Tibial nerve (tissue), 4 donors: ENCODE results near the gene GRID1.

Experiments used
- EP300 ChIP-seq, 2 donors: sonication (generic); formaldehyde crosslinking; IDR thresholded peaks; one replicate each; pipeline ENCODE4 v1.6.1; 2017; ENCODE audit warnings: antibody characterized with exemption in 2 of 2, mild to moderate bottlenecking in 1 of 2
- POLR2A ChIP-seq, 2 donors: fragments of 450-650 bp; IDR thresholded peaks; one replicate each; pipeline ENCODE4 v1.6.1; 2017; ENCODE audit warnings: antibody characterized with exemption in 2 of 2, mild to moderate bottlenecking in 2 of 2, moderate library complexity in 2 of 2
- TF ChIP-seq, protein P1 (sequence below), 5 experiments: fragments of 200-600 bp in 3 of 5; fragments of 450-650 bp in 2 of 5; sonication (generic) in 3 of 5; IDR thresholded peaks; one replicate each; pipeline ENCODE4 v1.5.1; 2016 to 2019; ENCODE audit warnings: antibody characterized with exemption in 5 of 5, mild to moderate bottlenecking in 3 of 5, moderate library complexity in 2 of 5

DNA sequence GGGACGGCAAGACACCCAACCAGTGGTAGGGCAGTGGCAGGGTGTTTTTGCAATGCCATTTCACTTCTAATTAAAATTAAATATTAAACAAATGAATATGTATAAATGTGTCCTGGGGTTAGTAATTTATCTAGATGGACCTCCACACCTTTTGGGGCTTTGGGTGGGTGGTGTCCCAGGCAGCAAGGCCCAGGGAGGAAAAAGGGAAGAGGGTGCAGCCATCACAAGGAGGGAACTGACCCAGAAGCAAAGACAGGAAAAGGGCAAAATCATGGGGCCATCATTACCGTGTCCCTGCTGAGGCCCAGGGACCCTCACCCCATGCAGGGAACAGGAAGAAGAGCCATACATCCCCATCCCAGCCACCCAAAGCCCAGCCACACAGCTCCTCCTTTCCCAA lies 204.6 kb downstream of the GRID1 start:
- TF ChIP-seq, protein P1, sequence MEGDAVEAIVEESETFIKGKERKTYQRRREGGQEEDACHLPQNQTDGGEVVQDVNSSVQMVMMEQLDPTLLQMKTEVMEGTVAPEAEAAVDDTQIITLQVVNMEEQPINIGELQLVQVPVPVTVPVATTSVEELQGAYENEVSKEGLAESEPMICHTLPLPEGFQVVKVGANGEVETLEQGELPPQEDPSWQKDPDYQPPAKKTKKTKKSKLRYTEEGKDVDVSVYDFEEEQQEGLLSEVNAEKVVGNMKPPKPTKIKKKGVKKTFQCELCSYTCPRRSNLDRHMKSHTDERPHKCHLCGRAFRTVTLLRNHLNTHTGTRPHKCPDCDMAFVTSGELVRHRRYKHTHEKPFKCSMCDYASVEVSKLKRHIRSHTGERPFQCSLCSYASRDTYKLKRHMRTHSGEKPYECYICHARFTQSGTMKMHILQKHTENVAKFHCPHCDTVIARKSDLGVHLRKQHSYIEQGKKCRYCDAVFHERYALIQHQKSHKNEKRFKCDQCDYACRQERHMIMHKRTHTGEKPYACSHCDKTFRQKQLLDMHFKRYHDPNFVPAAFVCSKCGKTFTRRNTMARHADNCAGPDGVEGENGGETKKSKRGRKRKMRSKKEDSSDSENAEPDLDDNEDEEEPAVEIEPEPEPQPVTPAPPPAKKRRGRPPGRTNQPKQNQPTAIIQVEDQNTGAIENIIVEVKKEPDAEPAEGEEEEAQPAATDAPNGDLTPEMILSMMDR (IDR thresholded peaks at IDR 0.05): no peak
- TF ChIP-seq POLR2A (IDR thresholded peaks at IDR 0.05) (no peak), EP300 (IDR thresholded peaks at IDR 0.05) (no peak)
